H1 (cell line): ENCODE results near the gene VAPB. TPM values are rescaled to one million over a fixed set of nuclear protein-coding genes. Genes with fewer than 3 reads are reported as not detected.

Experiments
- CTCF ChIA-PET: fragments of 300-600 bp; sonication (Branson Sonifier 250); formaldehyde crosslinking; loops from one replicate; lab custom pipeline; 2021; ENCODE audit not compliant: partially characterized antibody; lab: Charles Lee
- POLR2A ChIA-PET: fragments of 300-600 bp; sonication (Branson Sonifier 250); formaldehyde crosslinking; loops from one replicate; lab custom pipeline; 2021; ENCODE audit warnings: inconsistent platforms; ENCODE audit not compliant: partially characterized antibody; lab: Charles Lee
- DNase-seq, 2 experiments: peaks; one replicate each; pipeline versions ENCODE4 v3.0.0 to v3.0.0-alpha.2; 2010 to 2022; ENCODE audit warnings: low spot score in 2 of 2, low read depth in 1 of 2, mixed read lengths in 1 of 2
- FAIRE-seq: peaks from 2 replicates; lab custom pipeline; 2011; peaks lifted over from hg19 to GRCh38; lab: Jason Lieb, UNC
- H2AFZ ChIP-seq: 2 replicates; pipeline ENCODE4 v1.8.1; 2012; ENCODE audit warnings: low read length, inconsistent platforms
- H2AK5ac ChIP-seq: 2 replicates; pipeline ENCODE4 v1.6.1; 2013; ENCODE audit warnings: low read depth, low read length
- H2BK120ac ChIP-seq: replicated peaks from 2 replicates; pipeline ENCODE3; 2013; ENCODE audit warnings: low read depth, low read length, inconsistent platforms
- H2BK12ac ChIP-seq: 2 replicates; pipeline ENCODE4 v1.6.1; 2013; ENCODE audit warnings: low read depth, low read length
- H2BK15ac ChIP-seq: 2 replicates; pipeline ENCODE4 v1.6.1; 2013; ENCODE audit warnings: low read length
- H2BK20ac ChIP-seq: 2 replicates; pipeline ENCODE4 v1.6.1; 2013; ENCODE audit warnings: low read length
- H2BK5ac ChIP-seq: 2 replicates; pipeline ENCODE4 v1.6.1; 2013; ENCODE audit warnings: low read depth, low read length
- H3K14ac ChIP-seq: 2 replicates; pipeline ENCODE4 v1.6.1; 2013; ENCODE audit warnings: inconsistent platforms; ENCODE audit not compliant: insufficient read length
- H3K18ac ChIP-seq: 2 replicates; pipeline ENCODE4 v1.6.1; 2013; ENCODE audit warnings: low read length; ENCODE audit errors: extremely low read depth
- H3K23ac ChIP-seq: 2 replicates; pipeline ENCODE4 v1.6.1; 2013; ENCODE audit warnings: inconsistent platforms; ENCODE audit not compliant: insufficient read length
- H3K23me2 ChIP-seq: 2 replicates; pipeline ENCODE4 v1.6.1; 2013; ENCODE audit warnings: low read depth, low read length
- H3K27ac ChIP-seq: 2 replicates; pipeline ENCODE4 v1.6.1; 2011; ENCODE audit warnings: low read depth, low read length, inconsistent platforms
- H3K27me3 ChIP-seq, 4 experiments: replicated peaks in 1 of 4; 1 replicate in 1 of 4; 2 replicates in 3 of 4; pipeline versions ENCODE4 v1.6.1 to v1.8.1; 2011 to 2013; ENCODE audit warnings: low read length in 3 of 4, mild to moderate bottlenecking in 3 of 4, inconsistent platforms in 2 of 4, mixed read lengths in 2 of 4, moderate library complexity in 1 of 4; ENCODE audit not compliant: control insufficient read depth in 3 of 4, insufficient read depth in 3 of 4; ENCODE audit errors: extremely low read depth in 1 of 4
- H3K36me3 ChIP-seq, 4 experiments: 2 replicates each; pipeline versions ENCODE4 v1.6.1 to v1.8.1; 2011 to 2013; ENCODE audit warnings: mild to moderate bottlenecking in 4 of 4, low read length in 3 of 4, moderate library complexity in 2 of 4, control low read depth in 1 of 4, inconsistent platforms in 1 of 4; ENCODE audit not compliant: insufficient read depth in 4 of 4, control insufficient read depth in 2 of 4
- H3K4ac ChIP-seq: replicated peaks from 2 replicates; pipeline ENCODE3; 2013; ENCODE audit warnings: low read length, low read depth, mixed read lengths, inconsistent platforms; ENCODE audit not compliant: insufficient read length
- H3K4me1 ChIP-seq, 4 experiments: replicated peaks in 1 of 4; 1 replicate in 1 of 4; 2 replicates in 3 of 4; pipeline versions ENCODE4 v1.6.1 to v1.8.1; 2011 to 2013; ENCODE audit warnings: low read length in 3 of 4, inconsistent platforms in 2 of 4, mixed read lengths in 1 of 4; ENCODE audit not compliant: insufficient read depth in 4 of 4, control insufficient read depth in 3 of 4
- H3K4me2 ChIP-seq, 2 experiments: 2 replicates each; pipeline versions ENCODE4 v1.6.1 to v1.8.1; 2011 to 2013; ENCODE audit warnings: low read depth in 2 of 2, low read length in 2 of 2, control low read depth in 1 of 2, inconsistent platforms in 1 of 2, mild to moderate bottlenecking in 1 of 2; ENCODE audit not compliant: insufficient read depth in 1 of 2
- H3K4me3 ChIP-seq, 4 experiments: fragments of 200-600, 300-600 bp in 1 of 4; sonication (generic), shearing (Covaris generic), sonication (Bioruptor Twin) in 1 of 4; 2 replicates each; pipeline versions ENCODE4 v1.5.1 to v1.8.1; 2011 to 2016; ENCODE audit warnings: low read length in 4 of 4, low read depth in 3 of 4, control low read depth in 2 of 4, inconsistent platforms in 2 of 4, mild to moderate bottlenecking in 2 of 4, mixed read lengths in 1 of 4, moderate library complexity in 1 of 4; ENCODE audit not compliant: insufficient read depth in 2 of 4; ENCODE audit errors: extremely low read depth in 1 of 4
- H3K56ac ChIP-seq: replicated peaks from 2 replicates; pipeline ENCODE3; 2013; ENCODE audit warnings: low read depth, mild to moderate bottlenecking, mixed read lengths, low read length, inconsistent platforms; ENCODE audit not compliant: insufficient read length
- H3K79me1 ChIP-seq: 2 replicates; pipeline ENCODE4 v1.6.1; 2013; ENCODE audit warnings: low read depth, low read length, control low read depth
- H3K79me2 ChIP-seq, 2 experiments: 2 replicates each; pipeline versions ENCODE4 v1.6.1 to v1.8.1; 2012 to 2013; ENCODE audit warnings: low read length in 2 of 2, mild to moderate bottlenecking in 2 of 2, inconsistent platforms in 1 of 2; ENCODE audit not compliant: insufficient read depth in 2 of 2, control insufficient read depth in 1 of 2
- H3K9ac ChIP-seq, 4 experiments: replicated peaks in 1 of 4; 1 replicate in 1 of 4; 2 replicates in 3 of 4; pipeline versions ENCODE4 v1.6.1 to v1.8.1; 2011 to 2013; ENCODE audit warnings: low read depth in 3 of 4, low read length in 3 of 4, control low read depth in 2 of 4, mild to moderate bottlenecking in 2 of 4, moderate library complexity in 2 of 4, inconsistent platforms in 1 of 4; ENCODE audit errors: extremely low read depth in 1 of 4
- H3K9me3 ChIP-seq, 2 experiments: 2 replicates each; pipeline versions ENCODE4 v1.6.1 to v1.8.1; 2012 to 2013; ENCODE audit warnings: mild to moderate bottlenecking in 2 of 2, moderate library complexity in 2 of 2, control low read depth in 1 of 2, inconsistent platforms in 1 of 2, low read depth in 1 of 2, low read length in 1 of 2, mixed read lengths in 1 of 2; ENCODE audit not compliant: insufficient read depth in 2 of 2
- H4K20me1 ChIP-seq, 2 experiments: replicated peaks in 1 of 2; 2 replicates each; pipeline versions ENCODE3 to v1.8.1; 2011 to 2013; ENCODE audit warnings: inconsistent platforms in 2 of 2, low read length in 2 of 2, mild to moderate bottlenecking in 1 of 2; ENCODE audit not compliant: insufficient read depth in 2 of 2, control insufficient read depth in 1 of 2
- H4K5ac ChIP-seq: 2 replicates; pipeline ENCODE4 v1.6.1; 2013; ENCODE audit warnings: low read length, low read depth, mixed read lengths, inconsistent platforms; ENCODE audit not compliant: insufficient read length
- H4K8ac ChIP-seq: 2 replicates; pipeline ENCODE4 v1.8.0; 2013; ENCODE audit warnings: mild to moderate bottlenecking, moderate library complexity, low read length, inconsistent platforms; ENCODE audit not compliant: insufficient read depth; ENCODE audit errors: extremely low read depth
- H4K91ac ChIP-seq: replicated peaks from 2 replicates; pipeline ENCODE3; 2013; ENCODE audit warnings: low read length, mixed read lengths, inconsistent platforms; ENCODE audit not compliant: insufficient read length
- POU5F1 ChIP-seq: IDR thresholded peaks from 2 replicates; pipeline ENCODE4 v1.6.1; 2011; ENCODE audit warnings: low read depth, mild to moderate bottlenecking, low read length, moderate library complexity
- WGBS, 2 experiments: shearing (Covaris generic) in 1 of 2; methylation state at CpG; one replicate each; pipeline versions ENCODE4 v1.1.6 to v1.1.7; 2013 to 2015; ENCODE audit warnings: low lambda C conversion rate in 2 of 2, mixed read lengths in 2 of 2, inconsistent platforms in 1 of 2, low coverage in 1 of 2, missing lambda C conversion rate in 1 of 2; ENCODE audit not compliant: insufficient replicate concordance in 2 of 2, insufficient coverage in 1 of 2, insufficient read length in 1 of 2; ENCODE audit errors: extremely low coverage in 1 of 2, missing lambda C conversion rate in 1 of 2; 5-methylcytosine and 5-hydroxymethylcytosine counted together
- polyA plus RNA-seq, 7 experiments: library from polyadenylated mRNA; depleted of rRNA in 3 of 7; stranded (reverse) in 5 of 7; unstranded in 2 of 7; fragments of >200 nt in 5 of 7; fragments of 200-250 nt in 2 of 7; gene quantifications; 1 replicate in 5 of 7; 2 replicates in 1 of 7; 4 replicates in 1 of 7; pipeline versions ENCODE4 v1.2.1 to v1.2.3, GENCODE V29; 2011 to 2013; ENCODE audit warnings: missing spikeins in 2 of 7, mixed read lengths in 2 of 7
- total RNA-seq: library from RNA; stranded (reverse); fragmentation: NEBNext Ultra II Directional; extraction: Animal tissue kit (Norgen Biotek cat#: 25700); gene quantifications from 2 replicates; pipeline ENCODE4 v1.2.1, GENCODE V29; 2021

VAPB gene
- total and polyA plus RNA-seq, 2 of the 8 experiments (the other 6 are each of a cell fraction or from before 2014, with no cell fraction given) = 24.4 to 62.8 TPM

- DNase-seq (no peak), FAIRE-seq (no peak)
- CTCF ChIA-PET = no interaction called here
- 82% methylated on average over 2 of the region's 2 CpGs; no CpG with 5 or more reads in 1 of the 2 experiments for whole genome bisulfite sequencing, 2 experiments
- H2BK20ac ChIP-seq = no peak overlapping the region
- H3K79me2 ChIP-seq = no peaks in the 10 kb centered on the region
- no peaks in the 10 kb centered on the region for H3K9me3 ChIP-seq
- H3K18ac ChIP-seq = no peak overlapping the region
- H3K23me2 ChIP-seq = no peaks in the 10 kb centered on the region
- peaks cover 4 to 10% (median 6%) of the 10 kb centered on the region in 4 experiments; a peak in 4 of 8 replicates for H3K36me3 ChIP-seq
- H4K5ac ChIP-seq = no peak overlapping the region
- H2AFZ ChIP-seq = no peak overlapping the region
- no peaks in the 10 kb centered on the region; a peak in 1 of 7 replicates for H3K27me3 ChIP-seq
- no peaks in the 10 kb centered on the region for H3K4me1 ChIP-seq
- H3K9ac ChIP-seq = no peak overlapping the region
- no peak overlapping the region for H3K14ac ChIP-seq
- no peak overlapping the region for H4K91ac ChIP-seq
- no peak overlapping the region for H3K23ac ChIP-seq
- H3K4ac ChIP-seq = no peak overlapping the region
- no peak overlapping the region for H3K27ac ChIP-seq
- no peak overlapping the region for H2BK12ac ChIP-seq
- no peak overlapping the region for H3K4me3 ChIP-seq
- POLR2A ChIA-PET = interaction anchor here (0.7 to 2.3 kb wide), 2 partner anchors 9 to 462 kb away, joined by 3 to 6 read pairs; no protein-coding TSS in a partner anchor
- no peak overlapping the region for H3K4me2 ChIP-seq
- H2BK120ac ChIP-seq = no peak overlapping the region
- H4K20me1 ChIP-seq = no peaks in the 10 kb centered on the region
- no peak overlapping the region for H2AK5ac ChIP-seq
- H3K79me1 ChIP-seq = no peaks in the 10 kb centered on the region
- H2BK5ac ChIP-seq = no peak overlapping the region
- no peak overlapping the region for H4K8ac ChIP-seq
- no peak overlapping the region for H2BK15ac ChIP-seq
- no peak overlapping the region for H3K56ac ChIP-seq
- TF ChIP-seq POU5F1 = no peak
Measured at GRCh38 chr20:58352468-58352867, 36.6 kb upstream of the VAPB start.
